HG02938 (cell line): ENCODE data around the gene RAD51B.
A peak's percentile ranks its signal among the peaks of the same experiment; 100 is the strongest.
"Not testable (repeated sequence)": the region's sequence is repeated elsewhere in the genome, so short reads cannot be mapped to it uniquely, and the experiment has no call there.

Source experiments
- ATAC-seq: cut with Tn5 transposase; IDR thresholded peaks from one replicate; pipeline ENCODE4 v1.9.1; 2021; ENCODE audit warnings: mild to moderate bottlenecking, moderate library complexity; ENCODE audit not compliant: unreplicated experiment

The RAD51B gene

GRCh38 chr14:68198713-68199495, 379.3 kb downstream of the RAD51B start:
- no peak for ATAC-seq

GRCh38 chr14:68199554-68200151, 380.1 kb downstream of the RAD51B start:
- no peak for ATAC-seq

GRCh38 chr14:68203871-68204270, 384.3 kb downstream of the RAD51B start:
- ATAC-seq = no peak

GRCh38 chr14:68208218-68208617, 388.6 kb downstream of the RAD51B start:
- ATAC-seq = no peak

- no peak for ATAC-seq
Measured at GRCh38 chr14:68208626-68209317, 389.2 kb downstream of the RAD51B start.

GRCh38 chr14:68210729-68211299, 391.2 kb downstream of the RAD51B start:
- ATAC-seq = peak; percentile 91

GRCh38 chr14:68211421-68211820, 391.8 kb downstream of the RAD51B start:
- no peak for ATAC-seq

GRCh38 chr14:68211886-68212285, 392.3 kb downstream of the RAD51B start:
- no peak for ATAC-seq

- no peak for ATAC-seq
Measured at GRCh38 chr14:68212361-68212760, 392.8 kb downstream of the RAD51B start.

GRCh38 chr14:68214431-68214830, 394.9 kb downstream of the RAD51B start:
- ATAC-seq = no peak

- ATAC-seq = no peak
Measured at GRCh38 chr14:68215629-68216028, 396.1 kb downstream of the RAD51B start.

- ATAC-seq = no peak
Measured at GRCh38 chr14:68216079-68216478, 396.5 kb downstream of the RAD51B start.

GRCh38 chr14:68216957-68217356, 397.4 kb downstream of the RAD51B start:
- no peak for ATAC-seq

GRCh38 chr14:68217791-68218340, 398.3 kb downstream of the RAD51B start:
- no peak for ATAC-seq

- ATAC-seq = no peak
Measured at GRCh38 chr14:68219407-68219806, 399.8 kb downstream of the RAD51B start.

GRCh38 chr14:68221046-68221445, 401.5 kb downstream of the RAD51B start:
- not testable (repeated sequence) for ATAC-seq

- no peak for ATAC-seq
Measured at GRCh38 chr14:68222154-68222553, 402.6 kb downstream of the RAD51B start.

GRCh38 chr14:68222726-68223125, 403.1 kb downstream of the RAD51B start:
- no peak for ATAC-seq

GRCh38 chr14:68223631-68224030, 404.1 kb downstream of the RAD51B start:
- ATAC-seq = no peak

- no peak for ATAC-seq
Measured at GRCh38 chr14:68225321-68225720, 405.7 kb downstream of the RAD51B start.

- no peak for ATAC-seq
Measured at GRCh38 chr14:68226523-68226922, 406.9 kb downstream of the RAD51B start.
